Pulmonary artery endothelial cell (primary cell): ENCODE measurements around the gene LRMDA. TPM values are rescaled to one million over a fixed set of nuclear protein-coding genes. Genes with fewer than 3 reads are reported as not detected.
"Not testable (repeated sequence)": the region's sequence is repeated elsewhere in the genome, so short reads cannot be mapped to it uniquely, and the experiment has no call there.

Experiments used
- DNase-seq: peaks from one replicate; pipeline ENCODE4 v3.0.0-alpha.2; 2011; ENCODE audit warnings: low read depth, low spot score
- total RNA-seq: library from RNA; depleted of rRNA; stranded (reverse); fragments of >200 nt; gene quantifications from 2 replicates; pipeline ENCODE4 v1.2.3, GENCODE V29; 2014

Gene LRMDA
- total RNA-seq, 1 donor from 2014 or later = 14.6 TPM

- DNase-seq = not testable (repeated sequence)
Observed at GRCh38 chr10:75766752-75767151, 335.3 kb downstream of the LRMDA start.

GRCh38 chr10:75770626-75771081, 339.2 kb downstream of the LRMDA start:
- DNase-seq = no peak

GRCh38 chr10:75771606-75772005, 340.2 kb downstream of the LRMDA start:
- no peak for DNase-seq

GRCh38 chr10:75772153-75772887, 340.9 kb downstream of the LRMDA start:
- no peak for DNase-seq

- no peak for DNase-seq
Observed at GRCh38 chr10:75773231-75773780, 341.9 kb downstream of the LRMDA start.

GRCh38 chr10:75773813-75774782, 342.7 kb downstream of the LRMDA start:
- DNase-seq = no peak

GRCh38 chr10:75774783-75775490, 343.5 kb downstream of the LRMDA start:
- DNase-seq = no peak

GRCh38 chr10:75776738-75777504, 345.5 kb downstream of the LRMDA start:
- no peak for DNase-seq

GRCh38 chr10:75778665-75779064, 347.2 kb downstream of the LRMDA start:
- DNase-seq = no peak

- DNase-seq = no peak
Observed at GRCh38 chr10:75779276-75779675, 347.9 kb downstream of the LRMDA start.

- DNase-seq = no peak
Observed at GRCh38 chr10:75782463-75783248, 351.2 kb downstream of the LRMDA start.

GRCh38 chr10:75788394-75789205, 357.2 kb downstream of the LRMDA start:
- DNase-seq = peak; percentile 27

- no peak for DNase-seq
Observed at GRCh38 chr10:75793848-75794247, 362.4 kb downstream of the LRMDA start.

GRCh38 chr10:75801121-75801520, 369.7 kb downstream of the LRMDA start:
- no peak for DNase-seq

- no peak for DNase-seq
Observed at GRCh38 chr10:75801661-75802060, 370.2 kb downstream of the LRMDA start.

GRCh38 chr10:75803121-75803520, 371.7 kb downstream of the LRMDA start:
- no peak for DNase-seq

GRCh38 chr10:75803816-75804552, 372.6 kb downstream of the LRMDA start:
- DNase-seq = no peak

GRCh38 chr10:75806186-75806585, 374.8 kb downstream of the LRMDA start:
- no peak for DNase-seq
